HG03575 (cell line): ENCODE results near the gene SOST.

Source experiments
- ATAC-seq: cut with Tn5 transposase; IDR thresholded peaks from one replicate; pipeline ENCODE4 v1.9.1; 2021; ENCODE audit not compliant: unreplicated experiment, insufficient number of reproducible peaks, low FRiP score; ENCODE audit errors: extremely low read depth

SOST gene

GRCh38 chr17:43717913-43718312 is 40.7 kb downstream of the SOST start:
- ATAC-seq: no peak

GRCh38 chr17:43714465-43715149 is 44.0 kb downstream of the SOST start:
- ATAC-seq: no peak

- no peak for ATAC-seq
Measured at GRCh38 chr17:43713494-43714162, 45.0 kb downstream of the SOST start.

GRCh38 chr17:43712397-43712796 is 46.2 kb downstream of the SOST start:
- no peak for ATAC-seq

- no peak for ATAC-seq
Measured at GRCh38 chr17:43710101-43710500, 48.5 kb downstream of the SOST start.

GRCh38 chr17:43709210-43709609 is 49.4 kb downstream of the SOST start:
- ATAC-seq: no peak

DNA sequence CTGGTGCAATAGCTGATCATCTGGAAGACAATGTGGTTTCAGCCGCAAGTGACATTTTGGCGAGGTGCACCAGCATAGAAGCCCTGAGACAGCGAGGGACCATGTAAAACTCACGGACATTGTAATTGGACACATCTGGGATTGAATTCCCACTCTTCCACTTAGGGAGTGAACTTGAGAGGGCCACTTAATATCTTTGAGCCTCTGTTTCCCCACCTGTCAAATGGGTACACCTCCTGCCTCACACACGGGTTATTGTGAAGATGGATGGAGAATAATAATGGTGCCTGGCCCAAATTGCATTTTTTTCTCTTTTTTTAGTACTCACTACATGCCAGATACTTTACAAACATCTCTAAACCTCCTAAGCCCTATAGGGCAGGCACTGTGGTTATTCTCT is 51.4 kb downstream of the SOST start:
- no peak for ATAC-seq

GRCh38 chr17:43706235-43706634 is 52.4 kb downstream of the SOST start:
- ATAC-seq: no peak
